ENCODE data around the gene SLC9C2. TPM values are rescaled to one million over a fixed set of nuclear protein-coding genes. Genes with fewer than 3 reads are reported as not detected.

The SLC9C2 gene
- total and polyA plus RNA-seq, 8 donors: 2.6 TPM; not detected in 7

GRCh38 chr1:173536223-173536622, 66.6 kb downstream of the SLC9C2 start:
- DNase-seq: no peak
- intact Hi-C loops (cut with DNase I; ENCODE audit: low total_unique reads): no loop called here
- H3K4me3 ChIP-seq: no peak overlapping the region
- H3K36me3 ChIP-seq: no peaks in the 10 kb centered on the region
- no peaks in the 10 kb centered on the region for H3K27me3 ChIP-seq
- no peak overlapping the region for H3K27ac ChIP-seq
- no peaks in the 10 kb centered on the region for H3K9me3 ChIP-seq
- H3K4me1 ChIP-seq: peaks cover 0 to 9% (median 3%) of the 10 kb centered on the region in 4 donors
- TF ChIP-seq POLR2AphosphoS5 (IDR thresholded peaks at IDR 0.05) (no peak), CTCF (IDR thresholded peaks at IDR 0.05) (no peak), EP300 (IDR thresholded peaks at IDR 0.05) (no peak), POLR2A (IDR thresholded peaks at IDR 0.05) (no peak)

GRCh38 chr1:173532237-173532636, 70.6 kb downstream of the SLC9C2 start:
- Histone ChIP-seq H3K27ac (no peak overlapping the region), H3K4me3 (no peak overlapping the region), H3K27me3 (no peaks in the 10 kb centered on the region), H3K9me3 (no peaks in the 10 kb centered on the region), H3K4me1 (peaks cover 0 to 12% (median 3%) of the 10 kb centered on the region in 4 donors), H3K36me3 (no peaks in the 10 kb centered on the region)
- no peak for DNase-seq
- intact Hi-C loops (cut with DNase I; ENCODE audit: low total_unique reads): no loop called here
- TF ChIP-seq POLR2AphosphoS5 (IDR thresholded peaks at IDR 0.05) (no peak), EP300 (IDR thresholded peaks at IDR 0.05) (no peak), POLR2A (IDR thresholded peaks at IDR 0.05) (no peak), CTCF (IDR thresholded peaks at IDR 0.05) (no peak)

DNA sequence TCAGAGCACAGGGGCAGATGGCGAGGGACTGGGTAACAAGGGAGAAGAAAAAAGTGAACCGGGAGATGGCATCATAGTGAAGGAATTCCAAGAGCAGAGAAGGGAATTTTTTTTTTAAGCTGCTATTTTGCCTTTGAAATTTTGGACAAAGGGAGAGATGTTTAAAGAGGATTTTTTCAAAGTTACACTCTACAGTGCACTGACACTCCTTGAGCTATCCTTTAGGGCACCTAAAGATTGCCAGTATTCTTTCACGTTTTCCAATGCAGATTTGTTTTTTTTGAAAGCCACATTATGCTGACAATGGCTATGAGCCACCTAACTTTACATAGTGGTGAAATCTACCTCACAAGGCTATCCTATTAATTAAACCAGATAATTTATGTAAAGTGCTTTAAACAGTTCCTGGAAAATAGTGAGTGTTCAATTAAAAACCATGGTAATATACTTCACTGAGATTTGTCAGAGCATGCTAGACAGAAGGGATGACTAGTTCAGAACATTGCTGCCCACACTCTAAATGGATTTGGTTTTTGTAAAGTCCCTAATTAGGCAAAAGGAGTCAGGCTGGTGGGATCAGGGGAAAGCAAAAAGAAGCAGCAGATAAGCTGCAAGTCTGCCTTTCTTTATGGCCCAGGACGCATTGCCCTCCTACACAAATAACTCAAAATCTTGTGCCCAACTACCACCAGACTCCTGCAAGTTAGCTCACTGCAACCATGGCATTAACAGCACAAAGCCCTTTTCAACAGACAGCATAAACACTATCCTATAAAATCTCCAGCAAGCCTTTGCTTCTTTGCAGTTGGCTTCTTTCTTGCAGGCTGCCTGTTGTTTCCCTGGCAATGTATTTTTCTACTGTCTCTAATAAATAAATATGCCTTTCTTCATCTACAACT, 71.8 kb downstream of the SLC9C2 start:
- intact Hi-C loops (cut with DNase I; ENCODE audit: low total_unique reads): no loop called here
- H3K4me3 ChIP-seq: no peak overlapping the region
- 64 to 79% (median 69%) methylated on average over 4 of the region's 4 CpGs for WGBS, 5 donors

DNA sequence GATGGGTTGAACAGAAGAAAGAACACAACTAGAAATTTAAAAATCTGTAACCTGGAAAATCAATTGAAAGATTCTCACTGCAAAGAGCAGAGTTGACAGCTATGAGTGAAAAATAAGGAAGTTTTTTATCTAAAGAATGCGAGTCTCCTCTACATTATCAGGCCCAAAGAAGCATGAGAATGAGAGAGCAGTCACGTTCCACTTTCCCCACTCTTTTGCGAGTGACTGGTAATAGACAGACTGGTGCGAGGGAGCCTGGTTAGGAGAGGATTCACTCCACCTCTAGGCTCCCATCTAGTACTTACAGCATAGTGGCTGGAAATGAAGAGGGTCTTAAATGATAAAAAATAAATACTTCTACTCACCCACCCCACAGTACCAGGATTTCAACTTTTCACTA, 73.8 kb downstream of the SLC9C2 start:
- 43 to 53% (median 44%) methylated on average over 4 of the region's 4 CpGs for WGBS, 5 donors
- H3K36me3 ChIP-seq: no peaks in the 10 kb centered on the region
- no peaks in the 10 kb centered on the region for H3K27me3 ChIP-seq
- peaks cover 0 to 12% (median 3%) of the 10 kb centered on the region in 4 donors for H3K4me1 ChIP-seq
- H3K27ac ChIP-seq: no peak overlapping the region
- intact Hi-C loops (cut with DNase I; ENCODE audit: low total_unique reads): no loop called here
- TF ChIP-seq CTCF (IDR thresholded peaks at IDR 0.05) (no peak), POLR2A (IDR thresholded peaks at IDR 0.05) (no peak), EP300 (IDR thresholded peaks at IDR 0.05) (no peak), POLR2AphosphoS5 (IDR thresholded peaks at IDR 0.05) (no peak)
- no peaks in the 10 kb centered on the region for H3K9me3 ChIP-seq
- DNase-seq: no peak
- H3K4me3 ChIP-seq: no peak overlapping the region

More for the DNA sequence above, 71.8 kb downstream of the SLC9C2 start:
- no peak overlapping the region for H3K27ac ChIP-seq
- H3K9me3 ChIP-seq: no peaks in the 10 kb centered on the region
- TF ChIP-seq POLR2A (IDR thresholded peaks at IDR 0.05) (no peak), POLR2AphosphoS5 (IDR thresholded peaks at IDR 0.05) (no peak), EP300 (IDR thresholded peaks at IDR 0.05) (no peak), CTCF (IDR thresholded peaks at IDR 0.05) (no peak)
- DNase-seq: no peak
- H3K36me3 ChIP-seq: no peaks in the 10 kb centered on the region
- H3K4me1 ChIP-seq: peaks cover 0 to 12% (median 3%) of the 10 kb centered on the region in 4 donors
- H3K27me3 ChIP-seq: no peaks in the 10 kb centered on the region
